ENCODE results near the gene CRYGS.

GRCh38 chr3:186552408-186553031 lies 8.3 kb upstream of the CRYGS start:
- TF ChIP-seq CTCF (IDR thresholded peaks at IDR 0.05) (no peak), POLR2A (IDR thresholded peaks at IDR 0.05) (no peak), POLR2AphosphoS5 (IDR thresholded peaks at IDR 0.05) (no peak)

Measured in gastroesophageal sphincter (tissue), 3 donors.